ENCODE results near the gene SEPSECS. TPM values are rescaled to one million over a fixed set of nuclear protein-coding genes. Genes with fewer than 3 reads are reported as not detected.

Gene SEPSECS
- total and polyA plus RNA-seq, 9 of the 15 experiments (the other 6 are each of a cell fraction or from before 2014, with no cell fraction given) = 3.9 to 17.2 (median 7.9) TPM

- TF ChIP-seq KAT7 (CRISPR knock-in tag; IDR thresholded peaks at IDR 0.05; ENCODE audit: borderline replicate concordance) (no peak), PHB2 (IDR thresholded peaks at IDR 0.05; ENCODE audit: low read depth) (no peak), RNF219 (CRISPR knock-in tag; IDR thresholded peaks at IDR 0.05) (no peak), HIVEP1 (CRISPR knock-in tag; IDR thresholded peaks at IDR 0.05) (no peak), DLX4 (CRISPR knock-in tag; IDR thresholded peaks at IDR 0.05) (no peak), THRAP3 (IDR thresholded peaks at IDR 0.05; ENCODE audit: borderline replicate concordance) (no peak), ZNF644 (tag; IDR thresholded peaks at IDR 0.05; ENCODE audit: low read depth) (no peak), POU5F1 (IDR thresholded peaks at IDR 0.05; ENCODE audit: borderline replicate concordance, low read depth, low read length, partially characterized antibody) (no peak), HMBOX1 (IDR thresholded peaks at IDR 0.05) (no peak), SMARCA5 (IDR thresholded peaks at IDR 0.05) (no peak)
Observed at GRCh38 chr4:25092139-25092538, 68.1 kb downstream of the SEPSECS start (continued).
